GM18909 (cell line): ENCODE data around the gene GTF2IRD2.
A peak's percentile ranks its signal among the peaks of the same experiment; 100 is the strongest.
"Not testable (repeated sequence)": the region's sequence is repeated elsewhere in the genome, so short reads cannot be mapped to it uniquely, and the experiment has no call there.

Experiments used
- ATAC-seq: cut with Tn5 transposase; IDR thresholded peaks from one replicate; pipeline ENCODE4 v1.9.1; 2021; ENCODE audit warnings: mild to moderate bottlenecking; ENCODE audit not compliant: unreplicated experiment, poor library complexity

GTF2IRD2 gene

DNA sequence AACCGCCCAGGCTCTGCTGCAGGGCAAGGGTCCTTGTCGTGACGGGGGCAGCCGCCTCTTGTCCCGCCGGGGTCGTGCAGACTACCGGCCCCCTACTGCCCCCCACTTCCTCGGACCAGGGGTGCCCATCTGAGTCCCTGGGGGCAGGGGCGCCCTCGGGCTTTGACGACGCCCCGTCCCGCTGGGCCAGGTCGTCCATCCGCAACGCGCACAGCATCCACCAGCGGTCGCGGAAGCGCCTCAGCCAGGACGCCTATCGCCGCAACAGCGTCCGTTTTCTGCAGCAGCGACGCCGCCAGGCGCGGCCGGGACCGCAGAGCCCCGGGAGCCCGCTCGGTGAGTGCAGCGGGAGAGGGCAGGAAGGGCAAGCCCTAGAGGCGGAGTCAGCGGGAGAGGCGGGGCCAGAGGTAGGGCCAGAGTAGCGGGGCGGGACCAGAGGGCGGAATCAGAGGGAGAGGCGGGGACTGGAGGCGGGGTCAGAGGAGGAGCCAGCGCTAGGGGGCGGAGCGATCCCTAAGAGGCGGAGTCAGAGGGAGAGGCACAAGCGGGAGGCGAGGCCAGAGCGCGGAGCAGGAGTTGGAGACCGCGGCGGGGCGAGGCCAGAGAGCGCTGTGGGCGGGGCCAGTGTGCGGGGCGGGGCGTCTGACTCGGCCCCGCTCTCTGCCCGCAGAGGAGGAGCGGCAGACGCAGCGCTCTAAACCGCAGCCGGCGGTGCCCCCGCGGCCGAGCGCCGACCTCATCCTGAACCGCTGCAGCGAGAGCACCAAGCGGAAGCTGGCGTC is 62.8 kb downstream of the GTF2IRD2 start:
- ATAC-seq = peak; percentile 93

DNA sequence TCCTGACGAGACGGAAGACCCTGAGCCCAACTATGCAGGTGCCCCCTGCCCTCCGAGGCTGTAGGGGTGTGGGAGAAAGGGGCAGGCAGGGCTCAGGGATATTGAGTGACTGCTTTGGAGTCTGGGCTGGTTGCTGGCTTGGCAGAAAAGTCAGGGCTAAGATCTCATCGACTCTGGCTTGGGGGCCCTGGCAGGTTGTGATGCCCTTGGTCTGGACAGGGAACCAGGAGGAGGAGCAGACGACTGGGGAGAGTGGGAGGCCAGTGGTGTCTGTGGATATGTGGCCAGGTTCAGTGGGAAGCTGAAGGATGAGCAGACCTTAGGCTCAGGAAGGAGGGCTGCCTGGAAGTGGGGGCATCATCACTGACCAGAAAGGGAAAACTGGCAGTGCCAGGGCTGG is 67.8 kb downstream of the GTF2IRD2 start:
- ATAC-seq = not testable (repeated sequence)

DNA sequence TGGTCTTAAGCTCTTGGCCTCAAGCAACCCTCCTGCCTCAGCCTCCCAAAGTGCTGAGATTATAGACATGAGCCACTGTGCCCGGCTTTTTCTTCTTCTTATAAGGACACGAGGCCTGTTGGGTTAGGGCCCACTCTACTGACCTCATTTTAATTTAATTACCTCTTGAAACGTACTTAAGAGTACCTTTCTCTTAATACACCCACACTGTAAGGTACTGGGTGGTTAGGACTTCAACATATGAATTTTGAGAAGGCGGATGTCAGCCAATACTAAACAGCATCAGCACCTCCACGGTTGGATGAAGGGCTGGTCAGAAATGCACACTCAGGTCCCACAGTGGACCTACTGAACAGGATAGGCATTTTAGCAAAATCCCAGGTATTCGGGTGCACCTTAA is 69.7 kb downstream of the GTF2IRD2 start:
- not testable (repeated sequence) for ATAC-seq

DNA sequence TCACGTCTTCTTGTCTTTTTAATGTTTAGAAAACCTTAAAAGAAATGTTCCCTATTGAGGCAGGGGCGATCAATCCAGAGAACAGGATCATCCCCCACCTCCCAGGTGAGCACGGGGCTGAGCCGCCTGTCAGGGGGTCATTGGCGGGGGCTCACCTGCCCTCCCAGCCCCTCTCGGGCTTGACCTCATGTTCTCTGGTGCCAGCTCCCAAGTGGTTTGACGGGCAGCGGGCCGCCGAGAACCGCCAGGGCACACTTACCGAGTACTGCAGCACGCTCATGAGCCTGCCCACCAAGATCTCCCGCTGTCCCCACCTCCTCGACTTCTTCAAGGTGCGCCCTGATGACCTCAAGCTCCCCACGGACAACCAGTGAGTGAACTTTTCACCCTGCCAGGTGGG is 72.4 kb downstream of the GTF2IRD2 start:
- ATAC-seq = not testable (repeated sequence)

DNA sequence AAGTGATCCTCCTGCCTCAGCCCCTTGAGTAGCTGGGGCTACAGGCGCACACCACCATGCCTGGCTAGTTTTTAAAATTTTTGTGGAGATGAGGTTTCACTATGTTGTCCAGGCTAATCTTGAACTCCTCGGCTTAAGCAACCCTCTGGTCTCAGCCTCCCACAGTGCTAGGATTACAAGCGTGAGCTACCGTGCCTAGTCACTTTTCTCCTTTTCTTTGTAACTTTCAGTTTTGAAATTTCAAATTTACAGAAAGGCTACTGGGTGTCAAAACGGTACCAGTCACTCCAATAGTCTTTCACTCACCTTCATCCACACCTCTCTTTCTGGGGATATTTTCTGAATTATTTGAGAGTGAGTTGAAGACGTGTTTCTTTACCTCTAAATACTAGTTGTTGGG is 76.3 kb downstream of the GTF2IRD2 start:
- ATAC-seq = not testable (repeated sequence)

DNA sequence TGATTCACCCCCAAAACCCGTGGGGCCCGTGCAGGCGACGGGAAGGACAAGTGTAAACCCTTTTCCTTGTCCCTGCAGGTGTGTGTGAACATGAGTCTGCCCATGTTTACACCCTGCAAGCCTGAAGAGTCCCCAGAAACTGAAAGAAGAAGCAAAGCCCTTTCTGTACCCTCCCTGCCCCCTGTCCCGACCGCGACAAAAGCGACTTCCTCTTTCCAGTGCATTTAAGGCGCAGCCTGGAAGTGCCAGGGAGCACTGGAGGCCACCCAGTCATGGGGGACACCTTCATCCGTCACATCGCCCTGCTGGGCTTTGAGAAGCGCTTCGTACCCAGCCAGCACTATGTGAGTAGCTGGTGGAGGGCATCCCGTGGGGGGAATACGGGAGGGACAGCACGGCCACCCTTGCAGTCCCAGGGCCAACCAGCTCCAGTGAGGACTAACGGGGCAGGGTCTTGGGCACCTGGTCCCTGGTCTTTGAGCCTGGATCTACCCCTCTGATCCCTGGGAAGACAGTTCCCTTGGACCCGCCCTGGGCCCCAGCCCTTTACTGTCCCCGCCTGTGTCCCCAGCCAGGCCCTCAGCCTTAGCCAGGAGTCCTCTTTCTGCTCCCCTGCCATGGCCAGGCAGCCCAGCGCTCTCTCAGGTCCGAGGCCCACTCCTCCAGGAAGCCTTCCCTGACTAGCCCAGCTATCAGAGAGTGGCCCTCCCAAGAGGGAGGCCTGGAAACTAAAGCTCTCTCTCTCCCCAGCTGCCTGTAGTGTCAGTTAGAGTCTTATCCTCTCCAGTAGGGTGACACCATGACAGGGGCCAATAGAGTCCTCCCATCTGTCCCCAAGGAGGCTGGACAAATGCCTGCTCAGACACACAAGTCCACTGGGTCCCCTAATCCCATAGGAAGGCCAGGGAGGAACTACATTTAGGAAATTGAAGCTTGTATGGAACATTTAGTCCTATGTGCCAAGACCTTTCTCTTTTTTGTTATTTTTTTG is 77.3 kb downstream of the GTF2IRD2 start, which contains the start of gene NCF1:
TSS of gene NCF1 (plus strand) at position 252 of the 991 bp plus-strand sequence. CDS start at position 273, 21 bp downstream.
- ATAC-seq = peak; percentile 86

DNA sequence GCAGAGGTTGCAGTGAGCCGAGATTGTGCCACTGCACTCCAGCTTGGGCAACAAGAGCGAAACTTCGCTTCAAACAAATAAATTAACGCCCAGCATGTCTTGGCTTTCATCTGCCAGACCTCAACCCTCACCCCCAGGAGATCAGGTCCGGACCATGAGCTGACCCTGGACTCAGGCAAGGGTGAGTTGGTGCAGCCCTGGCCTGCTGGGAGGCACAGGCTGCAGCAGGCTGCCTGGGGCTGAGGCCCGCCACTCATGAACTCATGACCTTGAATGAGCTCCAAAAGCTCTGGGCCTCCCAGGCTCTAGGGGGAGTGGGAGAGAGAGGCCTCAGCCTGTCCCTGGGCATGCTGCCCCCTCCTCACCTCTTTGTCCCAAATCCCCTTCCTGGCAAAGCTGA is 79.3 kb downstream of the GTF2IRD2 start:
- ATAC-seq = not testable (repeated sequence)

DNA sequence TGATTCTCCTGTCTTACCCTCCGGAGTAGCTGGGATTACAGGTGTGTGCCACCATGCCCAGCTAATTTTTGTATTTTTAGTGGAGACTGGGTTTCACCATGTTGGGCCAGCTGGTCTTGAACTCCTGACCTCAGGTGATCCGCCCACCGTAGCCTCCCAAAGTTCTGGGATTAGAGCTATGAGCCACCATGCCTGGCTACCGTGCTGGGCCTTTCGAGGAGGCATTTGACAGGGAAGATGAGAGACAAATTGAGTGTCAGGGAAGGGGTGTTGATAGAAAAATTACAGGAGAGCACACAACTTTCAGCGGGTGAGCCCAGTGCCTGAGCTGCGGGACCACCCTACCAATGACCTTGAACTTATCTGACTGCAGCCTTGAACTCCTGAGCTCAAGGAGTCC is 81.3 kb downstream of the GTF2IRD2 start:
- ATAC-seq = not testable (repeated sequence)

DNA sequence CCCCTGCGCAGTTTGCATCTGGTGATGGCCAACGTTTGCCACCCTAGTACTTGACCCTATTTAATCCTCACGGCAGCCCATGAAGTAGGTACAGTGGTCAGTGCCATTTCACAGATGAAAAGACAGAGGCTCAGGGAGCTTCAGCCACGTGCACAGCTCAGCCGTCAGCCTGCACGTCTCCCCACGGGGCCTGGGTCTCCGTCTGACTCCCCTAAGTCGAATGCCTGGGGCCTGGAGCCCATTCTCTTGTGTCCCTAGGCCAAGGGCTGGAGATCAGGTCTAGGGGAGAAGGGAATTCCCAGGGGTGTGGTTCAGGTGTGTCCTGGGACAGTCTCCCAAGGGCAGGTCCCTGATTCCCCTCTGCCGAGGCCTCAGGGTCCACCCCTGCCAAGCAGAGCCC is 84.4 kb downstream of the GTF2IRD2 start:
- not testable (repeated sequence) for ATAC-seq

DNA sequence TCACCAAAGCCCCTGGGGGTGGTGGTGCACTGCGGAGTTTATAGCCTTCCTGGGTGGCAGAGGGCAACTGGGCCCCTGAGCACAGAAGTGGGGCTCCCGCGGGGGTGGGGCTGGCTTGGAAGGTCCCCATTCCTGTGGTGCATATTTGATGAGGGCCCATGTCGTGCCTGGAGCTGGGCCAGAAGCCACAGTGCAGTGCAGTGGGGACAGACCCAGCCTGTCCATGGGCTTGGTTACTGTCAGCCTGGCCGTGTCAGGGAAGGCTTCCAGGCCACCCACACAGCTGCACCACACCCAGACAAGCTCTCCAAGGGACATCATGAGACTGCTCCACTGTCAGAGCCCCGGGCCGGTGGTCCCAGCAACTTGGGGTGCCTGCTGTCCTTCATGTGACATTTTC is 84.9 kb downstream of the GTF2IRD2 start:
- ATAC-seq = peak; percentile 33

DNA sequence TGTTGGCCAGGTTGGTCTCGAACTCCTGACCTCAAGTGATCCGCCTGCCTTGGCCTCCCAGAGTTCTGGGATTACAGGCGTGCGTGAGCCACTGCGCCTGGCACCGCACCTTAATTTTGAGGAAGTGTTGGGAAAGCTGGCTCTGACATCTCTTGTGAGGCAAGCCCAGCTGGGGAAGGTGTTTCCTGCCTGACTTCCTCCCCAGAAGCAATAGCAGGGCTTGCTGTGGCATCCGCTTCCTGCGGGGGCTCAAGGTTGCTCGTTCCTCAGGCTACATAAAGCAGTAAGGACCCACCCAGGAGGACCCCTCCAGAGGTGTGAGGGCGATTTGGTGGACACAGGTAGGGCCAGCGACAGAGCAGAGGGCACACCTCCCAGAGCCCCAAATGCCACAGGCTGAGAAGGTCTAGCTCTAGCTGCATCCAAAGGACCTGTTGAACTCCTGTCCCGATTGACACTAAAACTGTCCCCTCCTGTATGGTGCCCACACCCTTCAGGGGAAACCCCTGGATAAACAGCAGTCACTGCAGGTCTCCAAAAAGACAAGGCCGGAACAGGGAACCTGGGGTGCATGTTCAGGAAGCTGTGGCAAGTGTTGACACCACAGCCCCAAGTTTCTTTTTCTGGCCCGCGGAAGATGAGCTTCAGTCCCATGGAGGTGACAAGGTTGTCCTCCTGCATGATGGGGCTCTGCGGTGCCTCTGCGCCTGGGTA is 86.0 kb downstream of the GTF2IRD2 start:
- peak; percentile 27 for ATAC-seq

DNA sequence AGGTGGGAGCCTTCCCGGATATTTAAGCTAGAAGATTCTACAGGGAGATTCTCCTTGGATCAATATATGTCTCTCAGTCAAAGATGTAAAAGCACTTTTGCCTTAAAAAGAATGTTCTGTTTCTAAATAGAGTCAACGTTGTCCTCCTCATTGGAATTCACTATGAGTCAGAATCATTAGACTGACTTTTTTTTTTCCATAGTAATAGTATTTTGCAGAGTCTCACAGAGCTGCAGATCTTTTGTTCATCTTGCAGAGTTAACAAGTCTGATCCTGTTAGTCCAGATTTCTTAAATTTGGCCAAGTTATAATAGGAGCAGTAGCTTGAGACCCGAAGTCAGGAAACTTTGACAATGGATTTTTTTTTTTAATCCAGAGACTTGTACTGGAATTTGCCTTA is 92.4 kb downstream of the GTF2IRD2 start:
- not testable (repeated sequence) for ATAC-seq

DNA sequence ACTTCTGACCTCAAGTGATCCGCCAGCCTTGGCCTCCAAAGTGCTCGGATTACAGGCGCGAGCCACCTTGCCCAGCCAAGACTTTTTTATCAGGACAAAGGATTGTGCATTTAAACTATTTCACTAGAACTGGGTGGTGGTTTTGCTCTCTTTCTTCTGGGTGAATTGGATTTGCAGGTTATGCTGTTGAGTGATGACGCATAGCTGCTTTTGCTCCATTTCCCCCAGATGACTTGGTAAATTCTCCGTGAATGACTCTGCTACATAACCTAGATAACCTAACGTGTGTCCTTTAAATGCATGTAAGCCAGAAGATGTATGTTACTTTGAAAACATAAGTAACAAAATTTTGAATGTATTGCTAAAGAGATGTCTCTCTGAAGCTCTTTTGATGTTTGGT is 93.1 kb downstream of the GTF2IRD2 start:
- not testable (repeated sequence) for ATAC-seq

DNA sequence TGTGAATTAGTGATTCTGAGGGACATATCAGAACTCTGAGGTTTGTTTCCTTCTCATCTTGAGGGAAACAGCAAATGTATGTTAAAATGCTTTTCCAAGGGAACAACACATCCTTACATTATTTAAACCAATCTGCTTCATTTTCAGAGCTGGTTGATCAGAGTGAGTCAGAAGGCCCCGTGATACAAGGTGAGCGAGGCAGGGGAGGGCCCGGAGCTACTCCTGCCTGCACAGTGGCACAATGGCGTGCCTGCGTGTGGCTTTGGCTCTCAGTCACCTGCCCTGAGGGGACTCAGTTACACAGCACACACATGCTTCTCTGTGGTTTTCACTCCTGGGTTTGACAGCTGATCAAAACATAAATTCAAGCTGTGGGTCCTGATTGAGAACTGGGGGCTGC is 94.7 kb downstream of the GTF2IRD2 start:
- not testable (repeated sequence) for ATAC-seq

DNA sequence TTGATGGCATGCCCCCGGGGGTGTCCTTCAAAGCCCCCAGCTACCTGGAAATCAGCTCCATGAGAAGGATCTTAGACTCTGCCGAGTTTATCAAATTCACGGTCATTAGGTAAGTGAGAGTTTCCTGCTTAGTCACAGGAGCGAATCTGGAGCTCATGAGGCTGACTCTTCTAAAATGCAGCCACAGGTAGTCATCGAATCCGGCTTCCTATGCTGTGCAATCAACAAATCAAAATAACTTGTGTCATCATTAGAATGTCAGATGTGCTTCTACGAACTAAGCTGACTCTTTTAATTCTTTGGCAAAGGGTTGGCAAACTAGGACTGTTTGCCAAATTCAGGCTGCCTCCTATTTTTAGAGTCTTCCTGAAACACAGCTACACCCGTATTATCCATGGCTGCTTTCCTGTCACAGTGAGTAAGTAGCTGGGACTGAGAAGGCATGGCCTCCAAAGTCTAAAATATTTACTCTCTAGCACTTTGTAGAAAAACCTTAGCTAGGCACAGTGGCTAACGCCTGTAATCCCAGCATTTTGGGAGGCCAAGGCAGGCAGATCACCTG is 97.4 kb downstream of the GTF2IRD2 start:
- not testable (repeated sequence) for ATAC-seq
